Suprapubic skin (tissue), 4 donors: ENCODE measurements around the gene MATR3. TPM values are rescaled to one million over a fixed set of nuclear protein-coding genes. Genes with fewer than 3 reads are reported as not detected.

Source experiments
- DNase-seq, 2 donors: peaks; one replicate each; pipeline ENCODE4 v3.0.0-alpha.2; 2019; ENCODE audit warnings: low spot score in 2 of 2
- H3K27ac ChIP-seq: fragments of 200-600 bp; sonication (generic); one replicate; pipeline ENCODE4 v1.5.1; 2019
- H3K27me3 ChIP-seq: fragments of 200-600 bp; sonication (generic); one replicate; pipeline ENCODE4 v1.5.1; 2019
- H3K36me3 ChIP-seq: fragments of 200-600 bp; sonication (generic); one replicate; pipeline ENCODE4 v1.5.1; 2019
- H3K4me1 ChIP-seq: fragments of 200-600 bp; sonication (generic); one replicate; pipeline ENCODE4 v1.5.1; 2019
- H3K4me3 ChIP-seq: fragments of 200-600 bp; sonication (generic); one replicate; pipeline ENCODE4 v1.5.1; 2019; ENCODE audit warnings: mild to moderate bottlenecking
- H3K9me3 ChIP-seq: fragments of 200-600 bp; sonication (generic); one replicate; pipeline ENCODE4 v1.5.1; 2019
- EP300 ChIP-seq: sonication (generic); formaldehyde crosslinking; IDR thresholded peaks from one replicate; pipeline ENCODE4 v1.6.1; 2017; ENCODE audit warnings: antibody characterized with exemption
- POLR2A ChIP-seq, 2 donors: fragments of 450-650 bp; IDR thresholded peaks; one replicate each; pipeline ENCODE4 v1.6.1; 2017; ENCODE audit warnings: antibody characterized with exemption in 2 of 2, mild to moderate bottlenecking in 2 of 2, moderate library complexity in 2 of 2
- POLR2AphosphoS5 ChIP-seq, 3 donors: sonication (generic); formaldehyde crosslinking; IDR thresholded peaks; one replicate each; pipeline ENCODE4 v1.6.1; 2017; ENCODE audit warnings: antibody characterized with exemption in 3 of 3
- WGBS: methylation state at CpG from one replicate; pipeline ENCODE4 v1.1.5; 2018; 5-methylcytosine and 5-hydroxymethylcytosine counted together
- total RNA-seq, 4 donors: library from RNA; depleted of rRNA; stranded (reverse); fragments of >200 nt; gene quantifications; one replicate each; pipeline ENCODE4 v1.1.0, GENCODE V29; 2016
- TF ChIP-seq, protein P1 (sequence below), 2 donors: fragments of 200-600 bp in 1 of 2; fragments of 450-650 bp in 1 of 2; sonication (generic) in 1 of 2; IDR thresholded peaks; one replicate each; pipeline ENCODE4 v1.5.1; 2016 to 2019; ENCODE audit warnings: antibody characterized with exemption in 2 of 2, mild to moderate bottlenecking in 1 of 2, moderate library complexity in 1 of 2

The MATR3 gene
- total RNA-seq, 4 donors from 2014 or later: 115 to 192 (median 129) TPM

GRCh38 chr5:139263536-139263935 is 30.0 kb upstream of the MATR3 start:
- no peaks in the 10 kb centered on the region for H3K27me3 ChIP-seq
- H3K9me3 ChIP-seq: no peaks in the 10 kb centered on the region
- no peak for DNase-seq
- 73% methylated on average over 1 of the region's 1 CpG for WGBS
- H3K4me3 ChIP-seq: no peak overlapping the region
- TF ChIP-seq POLR2A (IDR thresholded peaks at IDR 0.05): no peak
- no peak for TF ChIP-seq EP300
- TF ChIP-seq, protein P1, sequence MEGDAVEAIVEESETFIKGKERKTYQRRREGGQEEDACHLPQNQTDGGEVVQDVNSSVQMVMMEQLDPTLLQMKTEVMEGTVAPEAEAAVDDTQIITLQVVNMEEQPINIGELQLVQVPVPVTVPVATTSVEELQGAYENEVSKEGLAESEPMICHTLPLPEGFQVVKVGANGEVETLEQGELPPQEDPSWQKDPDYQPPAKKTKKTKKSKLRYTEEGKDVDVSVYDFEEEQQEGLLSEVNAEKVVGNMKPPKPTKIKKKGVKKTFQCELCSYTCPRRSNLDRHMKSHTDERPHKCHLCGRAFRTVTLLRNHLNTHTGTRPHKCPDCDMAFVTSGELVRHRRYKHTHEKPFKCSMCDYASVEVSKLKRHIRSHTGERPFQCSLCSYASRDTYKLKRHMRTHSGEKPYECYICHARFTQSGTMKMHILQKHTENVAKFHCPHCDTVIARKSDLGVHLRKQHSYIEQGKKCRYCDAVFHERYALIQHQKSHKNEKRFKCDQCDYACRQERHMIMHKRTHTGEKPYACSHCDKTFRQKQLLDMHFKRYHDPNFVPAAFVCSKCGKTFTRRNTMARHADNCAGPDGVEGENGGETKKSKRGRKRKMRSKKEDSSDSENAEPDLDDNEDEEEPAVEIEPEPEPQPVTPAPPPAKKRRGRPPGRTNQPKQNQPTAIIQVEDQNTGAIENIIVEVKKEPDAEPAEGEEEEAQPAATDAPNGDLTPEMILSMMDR (IDR thresholded peaks at IDR 0.05): no peak
- TF ChIP-seq POLR2AphosphoS5 (IDR thresholded peaks at IDR 0.05): no peak
- H3K36me3 ChIP-seq: no peaks in the 10 kb centered on the region
- H3K27ac ChIP-seq: no peak overlapping the region
- H3K4me1 ChIP-seq: peaks cover 9% of the 10 kb centered on the region

GRCh38 chr5:139263946-139264345 is 29.6 kb upstream of the MATR3 start:
- TF ChIP-seq EP300: no peak
- TF ChIP-seq, protein P1 (IDR thresholded peaks at IDR 0.05): no peak
- no peak for TF ChIP-seq POLR2A (IDR thresholded peaks at IDR 0.05)
- TF ChIP-seq POLR2AphosphoS5 (IDR thresholded peaks at IDR 0.05): no peak
- 78% methylated on average over 3 of the region's 3 CpGs for WGBS
- Histone ChIP-seq H3K4me3 (no peak overlapping the region), H3K27me3 (no peaks in the 10 kb centered on the region), H3K36me3 (no peaks in the 10 kb centered on the region), H3K9me3 (no peaks in the 10 kb centered on the region), H3K27ac (no peak overlapping the region), H3K4me1 (peaks cover 9% of the 10 kb centered on the region)
- no peak for DNase-seq

DNA sequence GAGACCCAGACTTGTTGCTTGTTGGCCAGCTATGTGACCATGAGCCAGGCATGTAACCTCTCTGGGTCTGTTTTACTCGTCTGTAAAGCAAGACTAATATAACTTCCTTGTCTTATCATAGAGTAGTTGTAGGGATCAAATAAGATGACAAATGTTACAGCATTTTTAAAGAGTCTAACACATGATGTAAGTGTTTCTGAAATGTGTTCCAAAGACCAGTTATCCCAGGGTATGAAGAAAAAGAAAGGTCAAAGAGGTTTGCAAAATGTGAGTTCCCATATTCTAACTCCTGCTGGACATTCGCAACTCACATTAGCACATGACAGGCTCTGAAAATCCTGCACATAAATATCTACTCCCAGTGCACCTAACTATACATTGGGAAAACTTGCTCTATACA is 28.5 kb upstream of the MATR3 start:
- 82% methylated on average over 2 of the region's 2 CpGs for WGBS
- no peaks in the 10 kb centered on the region for H3K36me3 ChIP-seq
- H3K27me3 ChIP-seq: no peaks in the 10 kb centered on the region
- no peak overlapping the region for H3K27ac ChIP-seq
- H3K9me3 ChIP-seq: no peaks in the 10 kb centered on the region
- DNase-seq: no peak
- no peak for TF ChIP-seq POLR2A (IDR thresholded peaks at IDR 0.05)
- TF ChIP-seq POLR2AphosphoS5 (IDR thresholded peaks at IDR 0.05): no peak
- TF ChIP-seq EP300: no peak
- TF ChIP-seq, protein P1 (IDR thresholded peaks at IDR 0.05): no peak
- H3K4me1 ChIP-seq: peaks cover 9% of the 10 kb centered on the region
- H3K4me3 ChIP-seq: no peak overlapping the region

DNA sequence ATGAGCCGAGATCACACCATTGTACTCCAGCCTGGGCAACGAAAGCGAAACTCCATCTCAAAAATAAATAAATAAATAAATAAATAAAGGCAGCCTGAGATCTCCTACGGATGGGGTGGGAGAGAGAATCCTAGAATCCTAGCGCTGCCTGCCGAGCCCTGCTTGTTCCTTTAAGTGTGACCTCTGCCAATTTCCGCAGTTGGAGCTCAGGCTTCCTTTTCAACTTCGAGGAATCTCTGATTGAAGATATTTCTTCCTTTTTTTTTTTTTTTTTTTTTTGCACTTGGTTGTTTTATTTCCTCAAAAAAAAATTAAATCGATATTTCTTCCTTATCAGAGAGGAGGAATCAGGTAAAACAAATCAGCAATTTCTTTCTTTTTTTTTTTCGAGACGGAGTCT is 27.3 kb upstream of the MATR3 start:
- Histone ChIP-seq H3K27me3 (no peaks in the 10 kb centered on the region), H3K4me3 (no peak overlapping the region), H3K4me1 (peaks cover 13% of the 10 kb centered on the region), H3K27ac (no peak overlapping the region), H3K36me3 (no peaks in the 10 kb centered on the region), H3K9me3 (no peaks in the 10 kb centered on the region)
- 77% methylated on average over 11 of the region's 11 CpGs for WGBS
- DNase-seq: no peak
- TF ChIP-seq EP300: no peak
- no peak for TF ChIP-seq POLR2AphosphoS5 (IDR thresholded peaks at IDR 0.05)
- TF ChIP-seq POLR2A (IDR thresholded peaks at IDR 0.05): no peak
- TF ChIP-seq, protein P1 (IDR thresholded peaks at IDR 0.05): no peak

DNA sequence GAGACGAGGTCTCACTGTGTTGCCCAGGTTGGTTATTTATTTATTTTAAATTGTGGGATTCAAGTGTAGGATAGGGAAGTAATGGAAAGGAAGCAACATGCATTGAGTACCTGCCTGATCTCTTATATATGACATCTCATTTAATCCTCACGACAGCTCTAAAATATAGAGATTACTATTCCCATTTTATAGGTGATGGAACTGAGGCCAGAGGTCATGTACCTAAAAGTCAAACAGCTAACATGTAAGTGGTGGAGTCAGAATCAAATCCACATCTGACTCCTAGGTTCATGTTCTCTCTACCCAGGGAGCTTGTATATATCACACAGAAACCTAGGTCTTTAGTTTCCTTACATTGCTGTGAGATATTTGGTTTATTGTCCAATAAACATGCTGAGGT is 26.1 kb upstream of the MATR3 start:
- H3K36me3 ChIP-seq: no peaks in the 10 kb centered on the region
- 92% methylated on average over 2 of the region's 2 CpGs for WGBS
- H3K4me1 ChIP-seq: peaks cover 19% of the 10 kb centered on the region
- H3K9me3 ChIP-seq: no peaks in the 10 kb centered on the region
- H3K27ac ChIP-seq: no peak overlapping the region
- no peaks in the 10 kb centered on the region for H3K27me3 ChIP-seq
- no peak overlapping the region for H3K4me3 ChIP-seq
- DNase-seq: no peak
- TF ChIP-seq, protein P1 (IDR thresholded peaks at IDR 0.05): no peak
- TF ChIP-seq POLR2A (IDR thresholded peaks at IDR 0.05): no peak
- TF ChIP-seq POLR2AphosphoS5 (IDR thresholded peaks at IDR 0.05): no peak
- TF ChIP-seq EP300: no peak
